Retinal pigment epithelial cell (primary cell): ENCODE results near the gene SLC7A10.

Source experiments
- DNase-seq: peaks from one replicate; pipeline ENCODE4 v3.0.0-alpha.2; 2010; ENCODE audit warnings: low read depth
- H3K4me3 ChIP-seq: 2 replicates; pipeline ENCODE4 v1.5.1; 2011; ENCODE audit warnings: mild to moderate bottlenecking, low read length, control low read depth, moderate library complexity
- TF ChIP-seq, protein P1 (sequence below): conservative IDR thresholded peaks from 2 replicates; pipeline ENCODE4 v1.5.1; 2011; ENCODE audit warnings: low read depth, low read length, control low read depth, inconsistent platforms

SLC7A10 gene

DNA sequence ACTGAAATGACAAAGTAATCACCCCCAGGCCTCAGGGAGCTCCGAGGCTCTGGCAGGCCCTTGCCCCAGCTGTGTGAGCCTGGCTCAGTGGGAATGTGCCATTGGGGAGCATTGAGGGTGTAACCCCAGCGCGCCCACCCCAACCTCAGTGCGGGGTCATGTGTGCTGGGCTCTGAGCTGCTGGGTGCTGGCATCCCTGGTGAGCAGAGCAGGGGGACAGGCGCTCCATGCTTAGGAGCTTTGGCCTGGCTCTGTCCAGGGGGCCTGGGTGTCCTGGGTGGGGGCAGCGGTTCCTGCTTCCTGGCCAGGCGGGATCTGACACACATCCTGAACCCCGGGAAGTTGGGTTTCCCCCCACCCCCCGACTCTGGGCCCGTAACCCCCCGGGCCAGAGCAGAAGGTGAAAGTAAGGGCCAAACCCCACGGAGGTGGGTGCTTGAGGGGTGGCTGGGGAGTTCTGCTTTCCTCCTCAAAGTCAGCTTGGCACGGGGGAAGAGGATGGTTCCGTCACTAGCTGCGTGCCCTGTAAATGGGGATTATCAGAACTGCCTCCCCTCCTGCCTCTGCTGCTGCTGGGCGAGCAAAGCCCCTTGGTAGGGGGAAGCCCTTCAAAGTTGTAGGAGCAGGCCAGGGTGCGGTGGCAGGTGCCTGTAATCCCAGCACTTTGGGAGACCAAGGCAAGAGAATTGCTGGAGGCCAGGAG lies 29.9 kb downstream of the SLC7A10 start:
- no peak for DNase-seq
- TF ChIP-seq, protein P1, sequence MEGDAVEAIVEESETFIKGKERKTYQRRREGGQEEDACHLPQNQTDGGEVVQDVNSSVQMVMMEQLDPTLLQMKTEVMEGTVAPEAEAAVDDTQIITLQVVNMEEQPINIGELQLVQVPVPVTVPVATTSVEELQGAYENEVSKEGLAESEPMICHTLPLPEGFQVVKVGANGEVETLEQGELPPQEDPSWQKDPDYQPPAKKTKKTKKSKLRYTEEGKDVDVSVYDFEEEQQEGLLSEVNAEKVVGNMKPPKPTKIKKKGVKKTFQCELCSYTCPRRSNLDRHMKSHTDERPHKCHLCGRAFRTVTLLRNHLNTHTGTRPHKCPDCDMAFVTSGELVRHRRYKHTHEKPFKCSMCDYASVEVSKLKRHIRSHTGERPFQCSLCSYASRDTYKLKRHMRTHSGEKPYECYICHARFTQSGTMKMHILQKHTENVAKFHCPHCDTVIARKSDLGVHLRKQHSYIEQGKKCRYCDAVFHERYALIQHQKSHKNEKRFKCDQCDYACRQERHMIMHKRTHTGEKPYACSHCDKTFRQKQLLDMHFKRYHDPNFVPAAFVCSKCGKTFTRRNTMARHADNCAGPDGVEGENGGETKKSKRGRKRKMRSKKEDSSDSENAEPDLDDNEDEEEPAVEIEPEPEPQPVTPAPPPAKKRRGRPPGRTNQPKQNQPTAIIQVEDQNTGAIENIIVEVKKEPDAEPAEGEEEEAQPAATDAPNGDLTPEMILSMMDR, result no peak
- H3K4me3 ChIP-seq, result peak overlapping the region; percentile 58

DNA sequence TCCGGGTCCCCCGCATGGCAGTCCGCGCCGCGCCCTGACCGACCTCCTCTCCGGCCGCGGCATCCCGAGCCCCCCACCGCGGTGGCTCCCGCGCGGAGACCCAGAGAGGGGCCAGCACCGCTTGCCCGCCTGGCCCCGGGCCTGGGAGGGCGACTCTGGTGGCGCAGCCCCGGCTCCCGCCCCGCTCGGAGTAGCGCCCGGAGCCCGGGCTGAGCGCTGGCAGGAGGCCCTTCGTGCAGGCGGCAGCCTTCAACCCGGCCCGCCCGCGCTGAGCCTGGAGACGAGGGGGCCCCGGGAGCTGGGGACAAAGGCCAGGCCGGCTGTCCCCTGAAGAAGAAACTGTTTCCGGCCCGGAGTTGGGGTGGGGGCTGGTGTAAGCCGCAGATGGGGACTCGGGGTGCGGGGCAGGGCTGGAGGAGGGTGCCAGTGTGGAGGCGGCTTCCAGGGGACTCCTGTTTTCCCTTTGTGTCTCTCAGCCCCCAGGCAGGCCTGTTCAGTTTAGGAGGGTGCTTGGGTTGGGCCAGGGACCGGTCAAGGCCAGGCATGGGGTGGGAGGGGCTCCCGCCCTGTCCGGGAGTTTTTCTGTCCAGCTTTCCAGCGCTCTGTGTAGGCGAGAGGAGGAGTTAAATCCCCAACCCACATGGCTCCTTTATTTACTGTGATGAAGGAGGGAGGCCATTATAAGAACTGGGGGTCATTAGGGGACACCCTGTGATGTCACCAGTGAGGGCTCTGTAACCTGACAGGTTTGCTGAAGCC lies 30.6 kb downstream of the SLC7A10 start:
- DNase-seq, result no peak
- TF ChIP-seq, protein P1, result no peak
- peak overlapping the region; percentile 58 for H3K4me3 ChIP-seq

DNA sequence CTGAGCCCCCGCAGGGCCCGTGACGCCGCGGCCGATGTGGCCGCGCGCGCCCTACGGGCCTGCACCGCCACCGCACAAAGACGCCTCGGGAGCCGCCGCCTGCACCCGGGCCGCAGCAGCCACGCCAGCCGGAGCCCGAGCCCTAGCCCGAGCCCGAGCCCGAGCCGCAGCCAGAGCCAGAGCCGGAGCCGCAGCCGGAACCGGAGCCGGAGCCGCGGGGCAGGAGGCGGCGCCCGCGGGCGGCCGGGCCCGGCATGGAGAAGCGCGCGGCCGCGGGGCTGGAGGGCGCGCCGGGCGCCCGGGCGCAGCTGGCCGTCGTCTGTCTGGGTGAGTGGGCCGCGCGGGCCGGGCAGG lies 31.1 kb downstream of the SLC7A10 start:
- DNase-seq, result no peak
- peak overlapping the region; percentile 58 for H3K4me3 ChIP-seq
- TF ChIP-seq, protein P1, result no peak

DNA sequence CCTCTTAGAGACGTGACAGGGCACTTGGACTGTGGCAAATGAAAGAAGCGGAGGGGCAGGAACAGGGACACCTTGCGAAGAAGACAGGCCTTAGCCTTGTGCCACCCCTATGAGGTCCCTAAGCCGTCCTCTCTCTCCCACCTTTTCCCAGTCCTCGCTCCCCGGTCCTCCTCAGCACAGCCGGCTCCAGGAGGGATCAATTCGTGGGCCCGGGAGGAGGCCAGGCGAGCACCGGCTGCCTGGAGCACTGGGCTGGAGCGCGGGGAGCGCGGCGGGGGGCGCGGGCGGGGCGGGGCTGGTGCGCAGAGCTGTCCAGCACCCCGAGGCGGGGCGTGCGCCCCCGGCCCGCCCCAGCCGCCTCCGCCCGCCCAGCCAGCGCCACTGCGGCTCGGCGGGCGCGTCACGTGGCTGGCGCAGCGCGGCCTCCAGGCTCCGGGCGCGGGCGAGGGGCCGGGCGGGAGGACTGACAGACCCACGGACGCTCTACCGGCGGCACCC lies 31.7 kb downstream of the SLC7A10 start, which contains the start of gene LRP3:
Gene LRP3, plus strand, starts transcription at position 466 of the 498 bp plus-strand sequence. CDS start 456 bp downstream, outside the sequence.
- H3K4me3 ChIP-seq, result peak within 1 kb of the TSS; percentile 58
- no peak for DNase-seq
- TF ChIP-seq, protein P1, result no peak

DNA sequence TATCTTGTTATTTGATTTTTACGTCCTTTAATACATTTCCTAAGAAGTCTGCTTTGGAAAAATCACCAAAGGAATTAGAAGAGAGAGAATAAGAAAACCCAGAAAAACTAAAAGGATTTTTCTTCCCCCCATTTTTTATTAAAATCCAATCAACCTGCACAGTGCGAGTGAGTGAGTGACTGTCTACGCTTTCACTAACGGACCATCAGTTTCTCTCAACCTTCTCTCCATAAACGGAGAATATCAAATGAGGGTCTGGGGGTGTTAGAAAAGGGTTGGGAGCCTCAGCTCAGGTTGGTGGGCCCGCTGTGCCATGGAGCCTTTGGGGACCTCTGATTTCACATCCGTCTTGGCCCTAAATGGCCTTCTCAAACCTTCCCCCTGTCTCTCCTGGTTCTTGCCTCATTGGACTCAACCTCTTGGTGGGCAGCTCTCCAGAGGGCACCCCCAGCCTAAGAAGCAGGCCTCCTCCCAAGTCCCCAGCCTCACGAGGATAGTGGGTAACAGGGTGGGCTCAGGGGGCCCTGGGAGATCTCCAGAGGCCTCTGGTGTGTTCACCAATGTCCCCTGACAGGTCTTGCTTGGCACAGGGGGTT lies 32.3 kb downstream of the SLC7A10 start:
- H3K4me3 ChIP-seq, result peak overlapping the region; percentile 22
- TF ChIP-seq, protein P1, result no peak
- DNase-seq, result no peak

DNA sequence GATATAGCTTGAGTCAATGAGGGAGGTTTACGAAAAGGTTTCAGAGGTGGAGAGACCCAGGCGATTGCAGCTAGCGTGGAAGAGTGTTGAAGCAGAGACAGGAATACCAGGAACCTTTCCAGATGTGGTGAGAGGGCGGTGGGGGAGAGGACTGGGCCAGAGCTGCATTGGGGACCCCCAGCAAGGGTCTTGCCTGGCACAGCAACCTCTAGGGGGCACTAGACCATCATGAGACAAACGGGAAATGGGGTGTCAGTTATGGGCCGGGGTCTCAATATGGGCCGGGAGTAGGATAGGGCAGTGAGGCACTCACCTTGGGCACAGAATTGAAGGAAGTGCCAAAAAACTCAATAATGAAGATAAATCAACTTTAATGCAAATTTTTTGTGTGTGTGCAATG lies 33.6 kb downstream of the SLC7A10 start:
- H3K4me3 ChIP-seq, result no peak overlapping the region
- TF ChIP-seq, protein P1, result peak; percentile 44
- DNase-seq, result no peak
